ENCODE results near the gene ADM2. TPM values are rescaled to one million over a fixed set of nuclear protein-coding genes. Genes with fewer than 3 reads are reported as not detected.

ADM2 gene
- polyA plus RNA-seq, 2 donors: 2.2 to 3.6 TPM

- Histone ChIP-seq H3K36me3 (ENCODE audit: control insufficient read depth in 2 of 2, insufficient read depth in 2 of 2, low read length in 1 of 2) (peaks cover 0 to 5% of the 10 kb centered on the region in 2 donors), H3K4me3 (ENCODE audit: low read depth in 1 of 2, low read length in 2 of 2) (peak overlapping the region; percentile 20 to 96), H3K9me3 (ENCODE audit: control insufficient read depth in 2 of 2, insufficient read depth in 1 of 2, low read depth in 1 of 2, low read length in 1 of 2) (no peaks in the 10 kb centered on the region), H3K27me3 (ENCODE audit: control insufficient read depth in 1 of 2, insufficient read depth in 2 of 2, low read length in 2 of 2) (no peaks in the 10 kb centered on the region), H3K27ac (ENCODE audit: low read depth in 2 of 2, low read length in 1 of 2) (no peak overlapping the region), H3K4me1 (ENCODE audit: control insufficient read depth in 2 of 2, insufficient read depth in 2 of 2, low read length in 1 of 2) (peaks cover 30 to 51% of the 10 kb centered on the region in 2 donors)
- WGBS, 2 donors: 69 to 75% methylated on average over 6 of the region's 6 CpGs
Measured at GRCh38 chr22:50473088-50473487, 8.3 kb upstream of the ADM2 start.

DNA sequence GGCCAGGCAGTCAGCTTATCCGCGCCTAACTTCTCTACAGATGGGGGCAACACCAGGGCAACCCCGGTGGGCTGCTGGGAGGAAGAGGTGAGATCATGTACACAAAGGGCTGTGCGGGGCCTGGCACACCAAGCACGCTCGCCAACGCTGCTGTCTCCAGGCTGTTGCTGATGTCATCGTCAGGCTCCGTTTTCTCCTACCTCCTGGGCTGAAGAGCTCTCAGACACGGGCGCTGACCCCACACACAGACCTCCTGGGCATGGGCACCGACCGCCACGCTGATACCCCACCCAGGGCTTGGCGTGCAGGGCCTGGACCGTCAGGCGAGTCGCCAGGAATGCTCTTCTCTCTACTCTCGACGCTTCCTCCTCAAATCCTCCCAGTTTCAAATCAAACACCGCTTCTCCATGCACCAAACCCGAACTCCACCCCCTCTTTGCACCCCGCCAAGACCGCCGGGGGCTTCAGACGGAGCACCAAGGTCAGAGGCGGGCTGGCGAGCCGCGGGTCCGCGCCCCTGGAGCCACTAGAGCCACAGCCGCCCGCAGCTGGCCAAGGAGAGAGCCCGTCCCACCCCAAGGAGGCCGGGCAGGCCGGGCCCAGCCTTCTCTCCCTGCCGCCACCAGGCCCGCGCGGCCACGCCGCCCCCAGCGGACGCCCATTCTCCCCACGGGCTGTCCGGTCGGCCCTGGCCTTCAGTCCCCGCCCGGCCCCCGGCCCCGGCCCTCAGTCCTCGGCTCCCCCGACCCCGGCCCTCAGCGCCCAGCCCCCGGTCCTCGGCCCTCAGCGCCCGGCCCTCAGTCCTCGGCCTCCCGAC lies 7.3 kb upstream of the ADM2 start:
- Histone ChIP-seq H3K9me3 (ENCODE audit: control insufficient read depth in 2 of 2, insufficient read depth in 1 of 2, low read depth in 1 of 2, low read length in 1 of 2) (no peaks in the 10 kb centered on the region), H3K4me1 (ENCODE audit: control insufficient read depth in 2 of 2, insufficient read depth in 2 of 2, low read length in 1 of 2) (peaks cover 30 to 50% of the 10 kb centered on the region in 2 donors), H3K36me3 (ENCODE audit: control insufficient read depth in 2 of 2, insufficient read depth in 2 of 2, low read length in 1 of 2) (peaks cover 0 to 3% of the 10 kb centered on the region in 2 donors)

GRCh38 chr22:50474710-50475651 lies 6.4 kb upstream of the ADM2 start, which contains the start of gene SBF1:
TSS of gene SBF1 (minus strand) at chr22:50475035. CDS start at chr22:50474840, 195 bp downstream.
- Histone ChIP-seq H3K4me3 (ENCODE audit: low read depth in 1 of 2, low read length in 2 of 2) (peak within 1 kb of the TSS; percentile 85 to 96), H3K9me3 (ENCODE audit: control insufficient read depth in 2 of 2, insufficient read depth in 1 of 2, low read depth in 1 of 2, low read length in 1 of 2) (no peaks in the 10 kb centered on the region), H3K36me3 (ENCODE audit: control insufficient read depth in 2 of 2, insufficient read depth in 2 of 2, low read length in 1 of 2) (peaks cover 0 to 3% of the 10 kb centered on the region in 2 donors), H3K27me3 (ENCODE audit: control insufficient read depth in 1 of 2, insufficient read depth in 2 of 2, low read length in 2 of 2) (no peaks in the 10 kb centered on the region), H3K27ac (ENCODE audit: low read depth in 2 of 2, low read length in 1 of 2) (peak within 1 kb of the TSS; percentile 77 to 84), H3K4me1 (ENCODE audit: control insufficient read depth in 2 of 2, insufficient read depth in 2 of 2, low read length in 1 of 2) (peaks cover 26 to 45% of the 10 kb centered on the region in 2 donors)
- 1 to 2% methylated on average over 34 to 97 of the region's 97 CpGs for WGBS, 2 donors

More for the DNA sequence above, 7.3 kb upstream of the ADM2 start:
- 3 to 4% methylated on average over 52 to 62 of the region's 62 CpGs for WGBS, 2 donors
- Histone ChIP-seq H3K4me3 (ENCODE audit: low read depth in 1 of 2, low read length in 2 of 2) (peak overlapping the region; percentile 85 to 96), H3K27me3 (ENCODE audit: control insufficient read depth in 1 of 2, insufficient read depth in 2 of 2, low read length in 2 of 2) (no peaks in the 10 kb centered on the region), H3K27ac (ENCODE audit: low read depth in 2 of 2, low read length in 1 of 2) (peak overlapping the region; percentile 77 to 84)

- Histone ChIP-seq H3K36me3 (ENCODE audit: control insufficient read depth in 2 of 2, insufficient read depth in 2 of 2, low read length in 1 of 2) (peaks cover 0 to 3% of the 10 kb centered on the region in 2 donors), H3K9me3 (ENCODE audit: control insufficient read depth in 2 of 2, insufficient read depth in 1 of 2, low read depth in 1 of 2, low read length in 1 of 2) (no peaks in the 10 kb centered on the region), H3K4me3 (ENCODE audit: low read depth in 1 of 2, low read length in 2 of 2) (no peak overlapping the region), H3K27ac (ENCODE audit: low read depth in 2 of 2, low read length in 1 of 2) (no peak overlapping the region), H3K4me1 (ENCODE audit: control insufficient read depth in 2 of 2, insufficient read depth in 2 of 2, low read length in 1 of 2) (peaks cover 24 to 38% of the 10 kb centered on the region in 2 donors), H3K27me3 (ENCODE audit: control insufficient read depth in 1 of 2, insufficient read depth in 2 of 2, low read length in 2 of 2) (no peaks in the 10 kb centered on the region)
- WGBS, 2 donors: 81 to 85% methylated on average over 6 of the region's 6 CpGs
Measured at GRCh38 chr22:50475652-50476002, 5.7 kb upstream of the ADM2 start.

- Histone ChIP-seq H3K36me3 (ENCODE audit: control insufficient read depth in 2 of 2, insufficient read depth in 2 of 2, low read length in 1 of 2) (peaks cover 0 to 3% of the 10 kb centered on the region in 2 donors), H3K4me1 (ENCODE audit: control insufficient read depth in 2 of 2, insufficient read depth in 2 of 2, low read length in 1 of 2) (peaks cover 14 to 30% of the 10 kb centered on the region in 2 donors), H3K27ac (ENCODE audit: low read depth in 2 of 2, low read length in 1 of 2) (no peak overlapping the region), H3K27me3 (ENCODE audit: control insufficient read depth in 1 of 2, insufficient read depth in 2 of 2, low read length in 2 of 2) (no peaks in the 10 kb centered on the region), H3K4me3 (ENCODE audit: low read depth in 1 of 2, low read length in 2 of 2) (no peak overlapping the region), H3K9me3 (ENCODE audit: control insufficient read depth in 2 of 2, insufficient read depth in 1 of 2, low read depth in 1 of 2, low read length in 1 of 2) (no peaks in the 10 kb centered on the region)
- WGBS, 2 donors: 59 to 62% methylated on average over 7 of the region's 7 CpGs
Measured at GRCh38 chr22:50476868-50477267, 4.5 kb upstream of the ADM2 start.

GRCh38 chr22:50477923-50478322 lies 3.4 kb upstream of the ADM2 start:
- peaks cover 8 to 20% of the 10 kb centered on the region in 2 donors for H3K4me1 ChIP-seq (ENCODE audit: control insufficient read depth in 2 of 2, insufficient read depth in 2 of 2, low read length in 1 of 2)
- H3K9me3 ChIP-seq (ENCODE audit: control insufficient read depth in 2 of 2, insufficient read depth in 1 of 2, low read depth in 1 of 2, low read length in 1 of 2): no peaks in the 10 kb centered on the region
- H3K4me3 ChIP-seq (ENCODE audit: low read depth in 1 of 2, low read length in 2 of 2): no peak overlapping the region
- peaks cover 0 to 3% of the 10 kb centered on the region in 2 donors for H3K36me3 ChIP-seq (ENCODE audit: control insufficient read depth in 2 of 2, insufficient read depth in 2 of 2, low read length in 1 of 2)
- no peak overlapping the region for H3K27ac ChIP-seq (ENCODE audit: low read depth in 2 of 2, low read length in 1 of 2)
- no peaks in the 10 kb centered on the region for H3K27me3 ChIP-seq (ENCODE audit: control insufficient read depth in 1 of 2, insufficient read depth in 2 of 2, low read length in 2 of 2)
- WGBS, 2 donors: 90 to 94% methylated on average over 12 of the region's 12 CpGs

- WGBS, 2 donors: 64 to 73% methylated on average over 11 of the region's 11 CpGs
- Histone ChIP-seq H3K27ac (ENCODE audit: low read depth in 2 of 2, low read length in 1 of 2) (no peak overlapping the region), H3K9me3 (ENCODE audit: control insufficient read depth in 2 of 2, insufficient read depth in 1 of 2, low read depth in 1 of 2, low read length in 1 of 2) (no peaks in the 10 kb centered on the region), H3K27me3 (ENCODE audit: control insufficient read depth in 1 of 2, insufficient read depth in 2 of 2, low read length in 2 of 2) (no peaks in the 10 kb centered on the region), H3K36me3 (ENCODE audit: control insufficient read depth in 2 of 2, insufficient read depth in 2 of 2, low read length in 1 of 2) (peaks cover 0 to 1% of the 10 kb centered on the region in 2 donors), H3K4me1 (ENCODE audit: control insufficient read depth in 2 of 2, insufficient read depth in 2 of 2, low read length in 1 of 2) (peaks cover 0 to 12% of the 10 kb centered on the region in 2 donors), H3K4me3 (ENCODE audit: low read depth in 1 of 2, low read length in 2 of 2) (no peak overlapping the region)
Measured at GRCh38 chr22:50479721-50480120, 1.6 kb upstream of the ADM2 start.

GRCh38 chr22:50481045-50481439 lies 301 bp upstream of the ADM2 start:
- 3 to 7% methylated on average over 36 to 45 of the region's 45 CpGs for WGBS, 2 donors
- Histone ChIP-seq H3K9me3 (ENCODE audit: control insufficient read depth in 2 of 2, insufficient read depth in 1 of 2, low read depth in 1 of 2, low read length in 1 of 2) (no peaks in the 10 kb centered on the region), H3K4me1 (ENCODE audit: control insufficient read depth in 2 of 2, insufficient read depth in 2 of 2, low read length in 1 of 2) (peaks cover 0 to 11% of the 10 kb centered on the region in 2 donors), H3K4me3 (ENCODE audit: low read depth in 1 of 2, low read length in 2 of 2) (peak overlapping the region; percentile 61 to 62), H3K36me3 (ENCODE audit: control insufficient read depth in 2 of 2, insufficient read depth in 2 of 2, low read length in 1 of 2) (peaks cover 0 to 1% of the 10 kb centered on the region in 2 donors), H3K27ac (ENCODE audit: low read depth in 2 of 2, low read length in 1 of 2) (no peak overlapping the region), H3K27me3 (ENCODE audit: control insufficient read depth in 1 of 2, insufficient read depth in 2 of 2, low read length in 2 of 2) (no peaks in the 10 kb centered on the region)
